ENCODE measurements around the gene MYO5C.

Gene MYO5C

DNA sequence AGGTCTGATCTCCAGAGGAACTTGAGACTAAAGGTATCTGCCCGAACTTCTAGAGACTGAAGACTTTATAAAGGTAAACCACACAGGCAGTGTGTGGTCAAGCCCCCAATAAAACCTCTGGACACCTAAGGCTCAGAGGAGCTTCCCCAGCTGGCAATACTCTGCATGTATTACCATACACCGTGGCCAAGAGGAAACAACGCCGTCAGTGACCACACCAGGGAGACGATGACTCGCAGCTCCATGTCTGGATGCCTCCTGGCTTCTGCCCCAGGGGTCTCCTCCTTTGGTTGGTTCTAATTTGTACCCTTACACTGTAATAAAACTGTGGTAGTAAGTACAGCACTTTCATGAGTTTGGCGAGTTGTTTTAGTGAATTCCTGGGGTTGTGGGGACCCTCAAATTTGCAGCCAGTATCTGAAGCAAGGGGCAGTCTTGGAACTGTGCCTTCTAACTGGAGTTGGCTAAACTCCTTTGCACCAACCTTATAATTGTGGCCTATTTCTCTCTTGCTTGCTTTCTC, 150.9 kb downstream of the MYO5C start:
- no peak for DNase-seq (ENCODE audit: extremely low read depth, insufficient read length)
- no peak for TF ChIP-seq CTCF (IDR thresholded peaks at IDR 0.05; ENCODE audit: insufficient read depth, low read length, poor library complexity, severe bottlenecking)

DNA sequence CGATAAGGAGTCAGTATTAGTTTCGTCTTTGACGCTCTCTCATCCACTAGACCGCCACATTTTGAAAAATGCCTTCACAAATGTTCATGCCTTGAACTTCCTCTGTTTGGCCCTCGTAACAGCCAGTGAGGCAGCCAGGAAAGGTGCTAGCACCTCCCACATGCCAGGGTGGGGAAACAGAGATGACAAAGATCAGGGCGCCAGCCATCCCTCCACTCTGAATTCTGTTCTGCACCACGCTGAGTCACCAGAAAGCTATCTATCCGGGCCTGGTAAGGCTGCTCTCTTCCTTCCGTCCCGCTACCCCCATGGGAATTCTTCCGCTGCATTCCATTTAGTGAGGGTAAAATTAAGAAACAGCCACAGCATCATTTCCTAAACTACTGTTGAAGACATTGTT, 151.7 kb downstream of the MYO5C start:
- Histone ChIP-seq H3K36me3 (ENCODE audit: control insufficient read depth, insufficient read depth, low read length) (peaks cover 8% of the 10 kb centered on the region), H3K27me3 (replicated peaks; ENCODE audit: control insufficient read depth, insufficient read depth, low read length) (no peaks in the 10 kb centered on the region), H3K4me3 (replicated peaks; ENCODE audit: low read depth, low read length) (no peak overlapping the region)
- DNase-seq (ENCODE audit: extremely low read depth, insufficient read length), result no peak
- no peak for TF ChIP-seq CTCF (IDR thresholded peaks at IDR 0.05; ENCODE audit: insufficient read depth, low read length, poor library complexity, severe bottlenecking)

More for the DNA sequence above, 150.9 kb downstream of the MYO5C start:
- Histone ChIP-seq H3K27me3 (replicated peaks; ENCODE audit: control insufficient read depth, insufficient read depth, low read length) (no peaks in the 10 kb centered on the region), H3K4me3 (replicated peaks; ENCODE audit: low read depth, low read length) (no peak overlapping the region), H3K36me3 (ENCODE audit: control insufficient read depth, insufficient read depth, low read length) (peaks cover 6% of the 10 kb centered on the region)
